GM12878 (cell line): Measurements from ENCODE around the gene KLF18. TPM values are rescaled to one million over a fixed set of nuclear protein-coding genes. Genes with fewer than 3 reads are reported as not detected.

ENCODE experiments used
- ATAC-seq: fragments of 200-7000 bp; cut with Tn5 transposase; 3 replicates; pipeline ENCODE4 v1.9.1; 2020; ENCODE audit warnings: mild to moderate bottlenecking, moderate library complexity
- BruUV-seq: library from RNA; stranded (reverse); fragments of 400-500 nt; replicated peaks from 2 replicates; lab custom pipeline; 2021; lab: Mats Ljungman, UMichigan
- CTCF ChIA-PET: fragments of 300-600 bp; sonication (Branson Sonifier 250); formaldehyde crosslinking; extraction: SDS; loops from one replicate; lab custom pipeline; 2021; ENCODE audit warnings: inconsistent platforms; lab: Yijun Ruan, JAX
- POLR2A ChIA-PET: fragments of 350-600 bp; formaldehyde crosslinking; extraction: SDS; loops from one replicate; lab custom pipeline; 2021; ENCODE audit warnings: inconsistent platforms; lab: Charles Lee
- RAD21 ChIA-PET: fragments of 300-600 bp; sonication (Branson Sonifier 250); formaldehyde crosslinking; loops from one replicate; lab custom pipeline; 2023; ENCODE audit warnings: antibody characterized with exemption; ENCODE audit not compliant: unreplicated experiment; lab: Charles Lee
- SMC1A ChIA-PET: fragments of 300-600 bp; sonication (Branson Sonifier 250); formaldehyde crosslinking; loops from one replicate; lab custom pipeline; 2023; ENCODE audit not compliant: unreplicated experiment, uncharacterized antibody; lab: Charles Lee
- DNase-seq: peaks from one replicate; pipeline ENCODE4 v3.0.0-alpha.2; 2011; ENCODE audit warnings: low read depth, low spot score
- FAIRE-seq: peaks from 3 replicates; lab custom pipeline; 2011; peaks lifted over from hg19 to GRCh38; lab: Jason Lieb, UNC
- H2AFZ ChIP-seq: 2 replicates; pipeline ENCODE4 v1.6.0; 2011; ENCODE audit warnings: low read depth, low read length, control low read depth; ENCODE audit not compliant: control insufficient read depth
- H3K27ac ChIP-seq: 2 replicates; pipeline ENCODE4 v1.5.1; 2011; ENCODE audit warnings: control low read depth; ENCODE audit not compliant: control insufficient read depth, insufficient read depth
- H3K27me3 ChIP-seq, 2 experiments: replicated peaks in 1 of 2; 2 replicates each; pipeline versions ENCODE4 v1.6.0 to v1.6.1; 2011; ENCODE audit warnings: low read length in 1 of 2; ENCODE audit not compliant: control insufficient read depth in 2 of 2, insufficient read depth in 2 of 2
- H3K36me3 ChIP-seq, 2 experiments: 2 replicates each; pipeline ENCODE4 v1.5.1; 2011; ENCODE audit warnings: low read length in 1 of 2; ENCODE audit not compliant: control insufficient read depth in 2 of 2, insufficient read depth in 2 of 2
- H3K4me1 ChIP-seq: 2 replicates; pipeline ENCODE4 v1.6.1; 2011; ENCODE audit warnings: mild to moderate bottlenecking, low read length, moderate library complexity, mixed read lengths; ENCODE audit not compliant: control insufficient read depth, insufficient read depth
- H3K4me2 ChIP-seq: 2 replicates; pipeline ENCODE4 v1.6.0; 2011; ENCODE audit warnings: control low read depth; ENCODE audit not compliant: control insufficient read depth, insufficient read depth
- H3K4me3 ChIP-seq: fragments of 200-600 bp; sonication (generic); 2 replicates; pipeline ENCODE4 v1.5.1; 2016
- H3K79me2 ChIP-seq: 2 replicates; pipeline ENCODE4 v1.6.0; 2011; ENCODE audit warnings: low read length; ENCODE audit not compliant: control insufficient read depth, insufficient read depth
- H3K9ac ChIP-seq: 2 replicates; pipeline ENCODE4 v1.8.0; 2011; ENCODE audit warnings: low read length, control low read depth, mixed read lengths; ENCODE audit not compliant: control insufficient read depth, insufficient read depth
- H3K9me3 ChIP-seq: replicated peaks from 3 replicates; pipeline ENCODE4 v1.5.1; 2011; ENCODE audit warnings: mild to moderate bottlenecking, low read length; ENCODE audit not compliant: control insufficient read depth, insufficient read depth
- H4K20me1 ChIP-seq: 2 replicates; pipeline ENCODE4 v1.6.0; 2011; ENCODE audit not compliant: control insufficient read depth, insufficient read depth
- ATF2 ChIP-seq: IDR thresholded peaks from 2 replicates; pipeline ENCODE4 v1.6.1; 2012; ENCODE audit warnings: low read length, inconsistent platforms
- ATF7 ChIP-seq: fragments of 450-650 bp; IDR thresholded peaks from 2 replicates; pipeline ENCODE4 v1.6.1; 2016; ENCODE audit warnings: low read depth, mild to moderate bottlenecking
- FOS ChIP-seq: IDR thresholded peaks from 3 replicates; pipeline ENCODE4 v1.6.1; 2011; ENCODE audit warnings: borderline replicate concordance; ENCODE audit not compliant: insufficient read length; ENCODE audit errors: extremely low read depth
- FOXM1 ChIP-seq: IDR thresholded peaks from 2 replicates; pipeline ENCODE4 v1.6.1; 2012; ENCODE audit warnings: low read depth, mild to moderate bottlenecking, inconsistent platforms, low read length, moderate library complexity
- NBN ChIP-seq: fragments of 450-650 bp; IDR thresholded peaks from 2 replicates; pipeline ENCODE4 v1.6.1; 2016
- NFIC ChIP-seq: IDR thresholded peaks from 2 replicates; pipeline ENCODE4 v1.6.1; 2012; ENCODE audit warnings: low read depth, mild to moderate bottlenecking, inconsistent platforms, low read length, moderate library complexity
- NFYA ChIP-seq: IDR thresholded peaks from 2 replicates; pipeline ENCODE4 v1.6.1; 2011; ENCODE audit warnings: low read depth, mild to moderate bottlenecking, low read length, improper control_type of control experiment, borderline replicate concordance
- NR2F1 ChIP-seq: fragments of 450-650 bp; conservative IDR thresholded peaks from 2 replicates; pipeline ENCODE4 v1.6.1; 2017; ENCODE audit warnings: mild to moderate bottlenecking
- PKNOX1 ChIP-seq: fragments of 450-650 bp; IDR thresholded peaks from 2 replicates; pipeline ENCODE4 v1.6.1; 2016; ENCODE audit warnings: mild to moderate bottlenecking
- RFX5 ChIP-seq: IDR thresholded peaks from 2 replicates; pipeline ENCODE4 v1.6.1; 2011; ENCODE audit warnings: low read depth, low read length, improper control_type of control experiment
- WGBS: methylation state at CpG from one replicate; pipeline ENCODE4 v1.1.6; 2016; ENCODE audit warnings: low lambda C conversion rate; ENCODE audit not compliant: insufficient replicate concordance, insufficient coverage; ENCODE audit errors: missing lambda C conversion rate; 5-methylcytosine and 5-hydroxymethylcytosine counted together
- in situ Hi-C: fragments of 300-500 bp; cut with MboI; formaldehyde crosslinking; loops from 9 replicates; pipeline ENCODE4 v1.14.3; 2018; ENCODE audit warnings: mixed read lengths
- intact Hi-C: fragments of 100-400 bp; cut with micrococcal nuclease; formaldehyde crosslinking; loops from one replicate; pipeline ENCODE4 v1.14.2; 2022; ENCODE audit not compliant: unreplicated experiment
- polyA plus RNA-seq, 11 experiments: library from polyadenylated mRNA; depleted of rRNA in 4 of 11; unstranded in 6 of 11; stranded (reverse) in 5 of 11; fragments of >200 nt; fragmentation: Nextera tagmentation in 4 of 11; fragmentation: Illumina TruSeq in 1 of 11; extraction: Ambion mirVana in 4 of 11; extraction: Trizol in 1 of 11; gene quantifications; 1 replicate in 1 of 11; 2 replicates in 10 of 11; pipeline versions ENCODE4 v1.2.1 to v1.2.3, GENCODE V29; 2011 to 2016; ENCODE audit warnings: inconsistent platforms in 2 of 11, missing spikeins in 2 of 11, low read depth in 1 of 11
- total RNA-seq, 4 experiments: library from RNA; depleted of rRNA in 3 of 4; stranded (reverse); fragments of >200 nt in 3 of 4; fragmentation: Illumina TruSeq in 1 of 4; extraction: Trizol in 1 of 4; gene quantifications; 2 replicates each; pipeline versions ENCODE4 v1.2.1 to v1.2.3, GENCODE V29; 2013 to 2021

KLF18 gene
- total and polyA plus RNA-seq, 10 of the 15 experiments (the other 5 are each of a cell fraction or from before 2014, with no cell fraction given), result not detected

GRCh38 chr1:44134071-44134920 lies 7.1 kb downstream of the KLF18 start (continued):
- TF ChIP-seq FOXM1 (no peak), PKNOX1 (no peak), ATF7 (no peak)

GRCh38 chr1:44131411-44131810 lies 10.0 kb downstream of the KLF18 start:
- no TSS peak for BruUV-seq
- intact Hi-C loops (no loop called here), in situ Hi-C loops (no loop called here)
- no peaks in the 10 kb centered on the region for H4K20me1 ChIP-seq
- FAIRE-seq (no peak), ATAC-seq (no peak), DNase-seq (no peak)
- no peaks in the 10 kb centered on the region for H3K4me1 ChIP-seq
- no peak overlapping the region for H3K9ac ChIP-seq
- no peak for TF ChIP-seq ATF7
- no peak for TF ChIP-seq NR2F1
- no peak for TF ChIP-seq FOS
- TF ChIP-seq NFYA, result no peak
- no peak for TF ChIP-seq NFIC
- no peak for TF ChIP-seq RFX5
- no peak for TF ChIP-seq NBN
- no peak for TF ChIP-seq ATF2
- H3K27me3 ChIP-seq, result peaks cover 0 to 2% of the 10 kb centered on the region in 2 experiments; a peak in 1 of 4 replicates
- H2AFZ ChIP-seq, result no peak overlapping the region
- ChIA-PET CTCF (no interaction called here), SMC1A (interaction anchor here (0.8 kb wide), 1 partner anchor 224 kb away, joined by 3 read pairs; no protein-coding TSS in a partner anchor), RAD21 (no interaction called here), POLR2A (no interaction called here)
- H3K36me3 ChIP-seq, result no peaks in the 10 kb centered on the region
- no peak overlapping the region for H3K4me3 ChIP-seq
- H3K27ac ChIP-seq, result no peak overlapping the region
- WGBS, result 13% methylated on average over 3 of the region's 3 CpGs
- H3K4me2 ChIP-seq, result no peak overlapping the region
- no peaks in the 10 kb centered on the region for H3K79me2 ChIP-seq
- no peaks in the 10 kb centered on the region for H3K9me3 ChIP-seq
